ENCODE measurements around the gene CDK13.

CDK13 gene

DNA sequence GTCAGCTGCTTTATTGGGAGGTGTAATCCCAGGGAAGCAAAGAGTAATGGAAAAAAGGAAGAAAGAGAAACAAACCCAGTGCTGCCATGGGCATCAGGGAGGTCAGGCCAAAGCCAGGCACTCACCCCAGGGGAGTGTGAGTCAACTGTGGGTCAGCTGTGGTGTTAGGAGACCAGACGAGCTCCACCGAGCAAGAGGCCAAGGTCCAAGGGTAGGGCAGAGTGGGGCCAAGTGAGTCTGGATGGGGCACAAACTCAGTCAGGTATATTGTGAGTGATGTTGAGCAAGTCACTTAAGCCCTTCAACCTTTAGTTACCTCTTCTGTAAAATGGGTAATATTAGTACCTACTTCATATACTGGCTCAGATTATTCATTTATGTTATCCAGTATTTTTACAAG lies 30.4 kb upstream of the CDK13 start:
- H3F3A ChIP-seq (ENCODE audit: insufficient read depth, low read length): no peaks in the 10 kb centered on the region
- TF ChIP-seq EZH2 (optimal IDR thresholded peaks at IDR 0.05; ENCODE audit: low read depth, low read length): no peak
- TF ChIP-seq EZH2phosphoT487 (IDR thresholded peaks at IDR 0.05; ENCODE audit: low read length): no peak
- TF ChIP-seq, protein P1, sequence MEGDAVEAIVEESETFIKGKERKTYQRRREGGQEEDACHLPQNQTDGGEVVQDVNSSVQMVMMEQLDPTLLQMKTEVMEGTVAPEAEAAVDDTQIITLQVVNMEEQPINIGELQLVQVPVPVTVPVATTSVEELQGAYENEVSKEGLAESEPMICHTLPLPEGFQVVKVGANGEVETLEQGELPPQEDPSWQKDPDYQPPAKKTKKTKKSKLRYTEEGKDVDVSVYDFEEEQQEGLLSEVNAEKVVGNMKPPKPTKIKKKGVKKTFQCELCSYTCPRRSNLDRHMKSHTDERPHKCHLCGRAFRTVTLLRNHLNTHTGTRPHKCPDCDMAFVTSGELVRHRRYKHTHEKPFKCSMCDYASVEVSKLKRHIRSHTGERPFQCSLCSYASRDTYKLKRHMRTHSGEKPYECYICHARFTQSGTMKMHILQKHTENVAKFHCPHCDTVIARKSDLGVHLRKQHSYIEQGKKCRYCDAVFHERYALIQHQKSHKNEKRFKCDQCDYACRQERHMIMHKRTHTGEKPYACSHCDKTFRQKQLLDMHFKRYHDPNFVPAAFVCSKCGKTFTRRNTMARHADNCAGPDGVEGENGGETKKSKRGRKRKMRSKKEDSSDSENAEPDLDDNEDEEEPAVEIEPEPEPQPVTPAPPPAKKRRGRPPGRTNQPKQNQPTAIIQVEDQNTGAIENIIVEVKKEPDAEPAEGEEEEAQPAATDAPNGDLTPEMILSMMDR (IDR thresholded peaks at IDR 0.05; ENCODE audit: low read length): no peak

DNA sequence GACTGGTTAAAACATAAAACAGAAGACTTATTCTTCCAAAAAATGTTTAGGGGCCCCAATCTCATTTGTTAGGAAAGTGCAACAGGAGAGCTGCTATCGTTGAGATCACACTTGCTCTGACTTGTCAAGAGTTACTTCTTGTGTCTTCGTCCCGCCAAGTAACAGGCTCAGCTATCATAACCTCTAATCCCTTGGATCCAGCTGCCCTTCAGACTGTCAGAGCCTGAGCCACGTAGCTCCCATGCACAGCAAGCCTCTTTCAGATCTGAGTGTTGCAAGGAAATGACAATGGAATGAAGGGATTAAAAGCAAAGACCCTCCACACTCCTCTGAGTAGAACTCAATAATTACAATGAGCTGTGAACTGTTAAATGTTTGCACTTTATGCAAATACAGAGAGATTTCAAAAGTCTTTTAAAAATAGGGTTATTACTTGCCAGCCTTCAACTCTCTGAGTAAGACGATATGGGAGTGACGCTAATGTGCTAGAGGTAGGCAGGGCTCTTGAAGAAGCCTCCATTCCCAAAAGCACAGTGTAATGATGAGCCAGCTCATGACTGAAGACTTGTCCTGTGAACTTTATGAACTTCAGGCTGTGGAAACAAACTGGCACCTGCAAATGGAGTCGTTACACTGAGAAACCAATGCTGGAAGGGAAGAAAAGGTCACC lies 28.4 kb upstream of the CDK13 start:
- Histone ChIP-seq H3K4me1 (ENCODE audit: low read length) (no peaks in the 10 kb centered on the region), H3K79me2 (ENCODE audit: low read length) (no peaks in the 10 kb centered on the region), H3K9ac (ENCODE audit: low read length) (no peak overlapping the region), H3K27ac (ENCODE audit: low read length) (no peak overlapping the region), H3K36me3 (replicated peaks; ENCODE audit: insufficient read depth, low read length) (no peaks in the 10 kb centered on the region), H3K9me2 (replicated peaks; ENCODE audit: insufficient read depth, low read length) (no peaks in the 10 kb centered on the region), H3K4me3 (ENCODE audit: low read length) (no peak overlapping the region), H3F3A (ENCODE audit: insufficient read depth, low read length) (no peaks in the 10 kb centered on the region), H4K20me1 (ENCODE audit: insufficient read depth, low read length) (no peaks in the 10 kb centered on the region), H2AFZ (ENCODE audit: low read length) (no peak overlapping the region), H3K27me3 (replicated peaks; ENCODE audit: insufficient read depth, low read length) (no peaks in the 10 kb centered on the region), H3K4me2 (ENCODE audit: low read depth, low read length) (no peak overlapping the region), H3K9me3 (replicated peaks; ENCODE audit: insufficient read depth, low read length) (no peaks in the 10 kb centered on the region)
- DNase-seq: no peak
- TF ChIP-seq EZH2phosphoT487 (IDR thresholded peaks at IDR 0.05; ENCODE audit: low read length) (no peak), EZH2 (optimal IDR thresholded peaks at IDR 0.05; ENCODE audit: low read depth, low read length) (no peak)
- TF ChIP-seq, protein P1 (IDR thresholded peaks at IDR 0.05; ENCODE audit: low read length): no peak

More for the DNA sequence above, 30.4 kb upstream of the CDK13 start:
- DNase-seq: no peak
- H3K9me3 ChIP-seq (replicated peaks; ENCODE audit: insufficient read depth, low read length): no peaks in the 10 kb centered on the region
- no peaks in the 10 kb centered on the region for H3K36me3 ChIP-seq (replicated peaks; ENCODE audit: insufficient read depth, low read length)
- H4K20me1 ChIP-seq (ENCODE audit: insufficient read depth, low read length): no peaks in the 10 kb centered on the region
- no peaks in the 10 kb centered on the region for H3K27me3 ChIP-seq (replicated peaks; ENCODE audit: insufficient read depth, low read length)
- H3K4me1 ChIP-seq (ENCODE audit: low read length): no peaks in the 10 kb centered on the region
- H2AFZ ChIP-seq (ENCODE audit: low read length): no peak overlapping the region
- no peak overlapping the region for H3K27ac ChIP-seq (ENCODE audit: low read length)
- H3K4me2 ChIP-seq (ENCODE audit: low read depth, low read length): no peak overlapping the region
- H3K9ac ChIP-seq (ENCODE audit: low read length): no peak overlapping the region
- H3K4me3 ChIP-seq (ENCODE audit: low read length): no peak overlapping the region
- H3K9me2 ChIP-seq (replicated peaks; ENCODE audit: insufficient read depth, low read length): no peaks in the 10 kb centered on the region
- H3K79me2 ChIP-seq (ENCODE audit: low read length): no peaks in the 10 kb centered on the region

DNA sequence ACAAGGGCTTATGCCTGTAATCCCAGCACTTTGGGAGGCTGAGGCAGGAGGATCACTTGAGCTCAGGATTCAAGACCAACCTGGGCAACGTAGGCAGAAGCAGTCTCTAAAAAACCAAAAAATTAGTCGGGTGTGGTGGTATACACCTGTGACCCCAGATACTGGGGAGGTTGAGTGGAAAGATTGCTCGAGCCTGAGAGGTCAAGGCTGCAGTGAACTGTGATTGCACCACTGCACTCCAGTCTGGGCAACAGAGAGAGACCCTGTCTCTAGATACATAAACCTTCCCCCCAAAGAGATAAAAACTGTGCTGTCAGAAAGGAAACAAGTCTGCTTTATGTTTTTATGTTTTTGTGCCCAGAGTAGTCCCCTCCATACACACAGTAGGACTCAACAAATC lies 27.5 kb upstream of the CDK13 start:
- Histone ChIP-seq H3K36me3 (replicated peaks; ENCODE audit: insufficient read depth, low read length) (no peaks in the 10 kb centered on the region), H3K4me2 (ENCODE audit: low read depth, low read length) (no peak overlapping the region), H3K4me3 (ENCODE audit: low read length) (no peak overlapping the region), H3K9me3 (replicated peaks; ENCODE audit: insufficient read depth, low read length) (no peaks in the 10 kb centered on the region), H3K79me2 (ENCODE audit: low read length) (no peaks in the 10 kb centered on the region), H3K27ac (ENCODE audit: low read length) (no peak overlapping the region), H2AFZ (ENCODE audit: low read length) (no peak overlapping the region), H4K20me1 (ENCODE audit: insufficient read depth, low read length) (no peaks in the 10 kb centered on the region), H3K9me2 (replicated peaks; ENCODE audit: insufficient read depth, low read length) (no peaks in the 10 kb centered on the region), H3F3A (ENCODE audit: insufficient read depth, low read length) (no peaks in the 10 kb centered on the region), H3K27me3 (replicated peaks; ENCODE audit: insufficient read depth, low read length) (no peaks in the 10 kb centered on the region), H3K9ac (ENCODE audit: low read length) (no peak overlapping the region), H3K4me1 (ENCODE audit: low read length) (no peaks in the 10 kb centered on the region)
- no peak for TF ChIP-seq EZH2phosphoT487 (IDR thresholded peaks at IDR 0.05; ENCODE audit: low read length)
- TF ChIP-seq, protein P1 (IDR thresholded peaks at IDR 0.05; ENCODE audit: low read length): no peak
- TF ChIP-seq EZH2 (optimal IDR thresholded peaks at IDR 0.05; ENCODE audit: low read depth, low read length): no peak
- no peak for DNase-seq
